Dedifferentiated amniotic fluid mesenchymal stem cell (primary cell): Measurements from ENCODE around the gene HRAS.

Source experiments
- DNase-seq: peaks from one replicate; pipeline ENCODE4 v3.0.0-alpha.2; 2016; ENCODE audit errors: extremely low spot score

The HRAS gene

GRCh38 chr11:512761-513595 lies 22.4 kb downstream of the HRAS start:
- DNase-seq = no peak

- no peak for DNase-seq
Measured at GRCh38 chr11:508956-509355, 26.4 kb downstream of the HRAS start.

GRCh38 chr11:507727-508515 lies 27.5 kb downstream of the HRAS start:
- DNase-seq = no peak

- DNase-seq = peak; percentile 96
Measured at GRCh38 chr11:506995-507726, 28.2 kb downstream of the HRAS start, which contains the start of gene RNH1. Gene RNH1, minus strand, starts transcription at chr11:507242. Its CDS starts 5,080 bp downstream, at chr11:502162.

GRCh38 chr11:506238-506994 lies 29.0 kb downstream of the HRAS start:
- peak; percentile 98 for DNase-seq

- DNase-seq = no peak
Measured at GRCh38 chr11:504994-505344, 30.4 kb downstream of the HRAS start.

GRCh38 chr11:504053-504993 lies 31.1 kb downstream of the HRAS start:
- DNase-seq = no peak

- DNase-seq = peak; percentile 41
Measured at GRCh38 chr11:503179-503981, 32.0 kb downstream of the HRAS start.

GRCh38 chr11:502288-503178 lies 32.8 kb downstream of the HRAS start:
- no peak for DNase-seq

- no peak for DNase-seq
Measured at GRCh38 chr11:501683-502287, 33.6 kb downstream of the HRAS start.

GRCh38 chr11:501001-501682 lies 34.2 kb downstream of the HRAS start:
- DNase-seq = no peak

- DNase-seq = no peak
Measured at GRCh38 chr11:499201-500076, 35.9 kb downstream of the HRAS start.

- no peak for DNase-seq
Measured at GRCh38 chr11:498297-499181, 36.8 kb downstream of the HRAS start.

- no peak for DNase-seq
Measured at GRCh38 chr11:497565-498296, 37.6 kb downstream of the HRAS start.
